H9 (cell line): ENCODE data around the gene SLC16A14. TPM values are rescaled to one million over a fixed set of nuclear protein-coding genes. Genes with fewer than 3 reads are reported as not detected.

Experiments
- DNase-seq: peaks from one replicate; pipeline ENCODE4 v3.0.0-alpha.2; 2017
- H2AFZ ChIP-seq: one replicate; pipeline ENCODE4 v1.6.1; 2013; ENCODE audit warnings: mild to moderate bottlenecking, low read length, control low read depth, moderate library complexity
- H2AK5ac ChIP-seq: 2 replicates; pipeline ENCODE4 v1.6.1; 2013; ENCODE audit warnings: low read length, control low read depth, mixed read lengths; ENCODE audit not compliant: insufficient read length
- H2BK120ac ChIP-seq: one replicate; pipeline ENCODE4 v1.6.1; 2013; ENCODE audit warnings: low read depth, mild to moderate bottlenecking, low read length, control low read depth, inconsistent platforms; ENCODE audit not compliant: poor library complexity, severe bottlenecking
- H2BK12ac ChIP-seq: 2 replicates; pipeline ENCODE4 v1.6.1; 2013; ENCODE audit warnings: low read length, control low read depth, mixed read lengths, low read depth; ENCODE audit not compliant: insufficient read length
- H2BK15ac ChIP-seq: 2 replicates; pipeline ENCODE4 v1.6.1; 2013; ENCODE audit warnings: low read depth, low read length, control low read depth
- H2BK20ac ChIP-seq: one replicate; pipeline ENCODE4 v1.6.1; 2013; ENCODE audit warnings: low read depth, mild to moderate bottlenecking, low read length, control low read depth, inconsistent platforms; ENCODE audit not compliant: poor library complexity, severe bottlenecking
- H2BK5ac ChIP-seq: 2 replicates; pipeline ENCODE4 v1.6.1; 2013; ENCODE audit warnings: low read length, control low read depth, mixed read lengths; ENCODE audit not compliant: insufficient read length
- H3K14ac ChIP-seq: 2 replicates; pipeline ENCODE4 v1.6.1; 2013; ENCODE audit warnings: low read length, control low read depth; ENCODE audit not compliant: insufficient read depth
- H3K18ac ChIP-seq: 2 replicates; pipeline ENCODE4 v1.6.1; 2013; ENCODE audit warnings: low read depth, mild to moderate bottlenecking, mixed read lengths, low read length, control low read depth; ENCODE audit not compliant: insufficient read length
- H3K23ac ChIP-seq: 2 replicates; pipeline ENCODE4 v1.6.1; 2013; ENCODE audit warnings: low read length, control low read depth, mixed read lengths, low read depth; ENCODE audit not compliant: insufficient read length
- H3K23me2 ChIP-seq: 2 replicates; pipeline ENCODE4 v1.6.1; 2013; ENCODE audit warnings: low read depth, mild to moderate bottlenecking, mixed read lengths, low read length, control low read depth; ENCODE audit not compliant: insufficient read length, poor library complexity, severe bottlenecking
- H3K27ac ChIP-seq: 2 replicates; pipeline ENCODE4 v1.5.1; 2013; ENCODE audit warnings: low read length, control low read depth, mixed read lengths, low read depth; ENCODE audit not compliant: insufficient read length
- H3K27me3 ChIP-seq: 2 replicates; pipeline ENCODE4 v1.6.1; 2013; ENCODE audit warnings: low read length, control low read depth, inconsistent platforms; ENCODE audit not compliant: insufficient read depth
- H3K4ac ChIP-seq: 2 replicates; pipeline ENCODE4 v1.6.1; 2013; ENCODE audit warnings: low read depth, mild to moderate bottlenecking, control low read depth, inconsistent platforms, low read length, moderate library complexity
- H3K4me1 ChIP-seq: 2 replicates; pipeline ENCODE4 v1.6.1; 2013; ENCODE audit warnings: low read length, control low read depth, inconsistent platforms; ENCODE audit not compliant: insufficient read depth
- H3K4me2 ChIP-seq: 2 replicates; pipeline ENCODE4 v1.6.1; 2013; ENCODE audit warnings: low read length, control low read depth, mixed read lengths; ENCODE audit not compliant: insufficient read length, insufficient read depth
- H3K56ac ChIP-seq: 2 replicates; pipeline ENCODE4 v1.6.1; 2013; ENCODE audit warnings: low read depth, mild to moderate bottlenecking, mixed read lengths, low read length, control low read depth; ENCODE audit not compliant: insufficient read length
- H3K79me1 ChIP-seq: 2 replicates; pipeline ENCODE4 v1.6.1; 2013; ENCODE audit warnings: low read depth, mild to moderate bottlenecking, moderate library complexity, low read length, control low read depth, inconsistent platforms; ENCODE audit not compliant: insufficient read depth, poor library complexity, severe bottlenecking
- H3K79me2 ChIP-seq: 2 replicates; pipeline ENCODE4 v1.6.1; 2013; ENCODE audit warnings: low read length, control low read depth, inconsistent platforms; ENCODE audit not compliant: insufficient read depth
- H3K9ac ChIP-seq: 2 replicates; pipeline ENCODE4 v1.6.1; 2013; ENCODE audit warnings: low read length, control low read depth, mixed read lengths; ENCODE audit not compliant: insufficient read length; ENCODE audit errors: extremely low read depth
- H3K9me3 ChIP-seq: one replicate; pipeline ENCODE4 v1.6.1; 2013; ENCODE audit warnings: low read depth, low read length, inconsistent platforms; ENCODE audit not compliant: control insufficient read depth
- H3T11ph ChIP-seq: one replicate; pipeline ENCODE4 v1.6.1; 2013; ENCODE audit warnings: mild to moderate bottlenecking, low read length, control low read depth, inconsistent platforms
- H4K20me1 ChIP-seq: one replicate; pipeline ENCODE4 v1.6.1; 2013; ENCODE audit not compliant: control insufficient read depth, insufficient read length, insufficient read depth
- H4K5ac ChIP-seq: 2 replicates; pipeline ENCODE4 v1.6.1; 2013; ENCODE audit warnings: low read depth, mild to moderate bottlenecking, mixed read lengths, low read length, control low read depth; ENCODE audit not compliant: insufficient read length
- H4K8ac ChIP-seq: replicated peaks from 2 replicates; pipeline ENCODE4 v1.6.1; 2013; ENCODE audit warnings: low read length, control low read depth, mixed read lengths, low read depth; ENCODE audit not compliant: insufficient read length
- H4K91ac ChIP-seq: 2 replicates; pipeline ENCODE4 v1.6.1; 2013; ENCODE audit warnings: low read depth, mild to moderate bottlenecking, moderate library complexity, mixed read lengths, low read length, control low read depth; ENCODE audit not compliant: insufficient read length
- H3K27ac Mint-ChIP-seq, 3 experiments: 2 replicates in 2 of 3; 3 replicates in 1 of 3; pipeline ENCODE4 v1.8.0; 2020 to 2021; ENCODE audit warnings: mixed read lengths in 3 of 3, mild to moderate bottlenecking in 1 of 3, moderate library complexity in 1 of 3
- H3K27me3 Mint-ChIP-seq: 2 replicates; pipeline ENCODE4 v1.8.0; 2021; ENCODE audit warnings: low read depth, mild to moderate bottlenecking, moderate library complexity, mixed read lengths
- H3K36me3 Mint-ChIP-seq, 3 experiments: 2 replicates in 2 of 3; 3 replicates in 1 of 3; pipeline ENCODE4 v1.8.0; 2020 to 2021; ENCODE audit warnings: low read depth in 3 of 3, mixed read lengths in 3 of 3; ENCODE audit not compliant: insufficient read depth in 1 of 3
- H3K4me1 Mint-ChIP-seq, 2 experiments: 2 replicates each; pipeline ENCODE4 v1.8.0; 2020; ENCODE audit warnings: mixed read lengths in 2 of 2
- H3K4me3 Mint-ChIP-seq, 2 experiments: 2 replicates in 1 of 2; 3 replicates in 1 of 2; pipeline ENCODE4 v1.8.0; 2020 to 2021; ENCODE audit warnings: mild to moderate bottlenecking in 2 of 2, mixed read lengths in 2 of 2, moderate library complexity in 1 of 2
- H3K9me3 Mint-ChIP-seq, 2 experiments: 2 replicates in 1 of 2; 3 replicates in 1 of 2; pipeline ENCODE4 v1.8.0; 2020; ENCODE audit warnings: mild to moderate bottlenecking in 2 of 2, mixed read lengths in 2 of 2, moderate library complexity in 1 of 2
- WGBS: extraction: QIAGEN DNeasy Blood & Tissue Kit; methylation state at CpG from one replicate; pipeline ENCODE4 v1.1.7; 2013; ENCODE audit warnings: missing lambda C conversion rate, low lambda C conversion rate, mixed read lengths; ENCODE audit not compliant: insufficient read length; ENCODE audit errors: extremely low coverage; 5-methylcytosine and 5-hydroxymethylcytosine counted together
- total RNA-seq: library from RNA; stranded (reverse); gene quantifications from 2 replicates; pipeline ENCODE4 v1.2.1, GENCODE V29; 2021
- TF ChIP-seq, protein P1 (sequence below): fragments of 200-600 bp; sonication (generic); conservative IDR thresholded peaks from 3 replicates; pipeline ENCODE4 v1.8.0; 2021; ENCODE audit warnings: antibody characterized with exemption, mild to moderate bottlenecking

Gene SLC16A14
- total RNA-seq, 1 experiment from 2014 or later: 0.61 TPM

DNA sequence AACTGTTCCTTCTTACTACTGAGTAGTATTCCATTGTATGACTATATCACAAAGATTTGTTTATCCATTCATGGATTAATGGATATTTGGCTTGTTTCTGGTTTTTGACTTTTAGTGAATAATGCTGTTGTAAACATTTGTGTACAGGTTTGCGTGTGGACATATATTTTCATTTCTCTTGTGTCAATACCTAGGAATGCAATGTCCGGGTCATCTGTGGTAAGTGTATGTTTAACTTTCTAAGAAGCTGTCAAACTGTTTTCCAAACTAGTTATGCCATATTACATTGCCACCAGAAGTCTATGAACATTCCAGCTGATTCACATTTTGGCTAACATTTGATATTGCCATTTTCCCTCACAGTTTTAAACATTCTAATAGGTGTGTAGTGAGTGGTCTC lies 29.1 kb upstream of the SLC16A14 start:
- Histone ChIP-seq H2BK5ac (no peak overlapping the region), H3K56ac (no peak overlapping the region), H3K23ac (no peak overlapping the region), H4K5ac (no peak overlapping the region), H3K27ac (no peak overlapping the region), H3K27me3 (no peaks in the 10 kb centered on the region), H3K79me2 (no peaks in the 10 kb centered on the region), H3K4me1 (no peaks in the 10 kb centered on the region), H2BK15ac (no peak overlapping the region), H3K4ac (no peak overlapping the region), H4K8ac (no peak overlapping the region), H3K79me1 (no peaks in the 10 kb centered on the region), H2AFZ (no peak overlapping the region), H2BK120ac (no peak overlapping the region), H2BK20ac (no peak overlapping the region), H3K23me2 (no peaks in the 10 kb centered on the region), H2AK5ac (no peak overlapping the region), H3K18ac (no peak overlapping the region), H3T11ph (no peak overlapping the region), H4K20me1 (no peaks in the 10 kb centered on the region), H3K9ac (no peak overlapping the region), H3K14ac (no peak overlapping the region), H3K9me3 (no peaks in the 10 kb centered on the region), H3K4me2 (no peak overlapping the region), H4K91ac (no peak overlapping the region), H2BK12ac (no peak overlapping the region)
- H3K27me3 Mint-ChIP-seq: no peaks in the 10 kb centered on the region; the same call in 1 of the 2 replicates
- WGBS: no CpG with 5 or more reads among the region's 2 CpGs
- H3K36me3 Mint-ChIP-seq: peaks cover 0 to 3% (median 0%) of the 10 kb centered on the region in 3 experiments; a peak in 3 of 7 replicates
- TF ChIP-seq, protein P1, sequence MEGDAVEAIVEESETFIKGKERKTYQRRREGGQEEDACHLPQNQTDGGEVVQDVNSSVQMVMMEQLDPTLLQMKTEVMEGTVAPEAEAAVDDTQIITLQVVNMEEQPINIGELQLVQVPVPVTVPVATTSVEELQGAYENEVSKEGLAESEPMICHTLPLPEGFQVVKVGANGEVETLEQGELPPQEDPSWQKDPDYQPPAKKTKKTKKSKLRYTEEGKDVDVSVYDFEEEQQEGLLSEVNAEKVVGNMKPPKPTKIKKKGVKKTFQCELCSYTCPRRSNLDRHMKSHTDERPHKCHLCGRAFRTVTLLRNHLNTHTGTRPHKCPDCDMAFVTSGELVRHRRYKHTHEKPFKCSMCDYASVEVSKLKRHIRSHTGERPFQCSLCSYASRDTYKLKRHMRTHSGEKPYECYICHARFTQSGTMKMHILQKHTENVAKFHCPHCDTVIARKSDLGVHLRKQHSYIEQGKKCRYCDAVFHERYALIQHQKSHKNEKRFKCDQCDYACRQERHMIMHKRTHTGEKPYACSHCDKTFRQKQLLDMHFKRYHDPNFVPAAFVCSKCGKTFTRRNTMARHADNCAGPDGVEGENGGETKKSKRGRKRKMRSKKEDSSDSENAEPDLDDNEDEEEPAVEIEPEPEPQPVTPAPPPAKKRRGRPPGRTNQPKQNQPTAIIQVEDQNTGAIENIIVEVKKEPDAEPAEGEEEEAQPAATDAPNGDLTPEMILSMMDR: no peak
- peaks cover 17 to 18% of the 10 kb centered on the region in 2 experiments for H3K9me3 Mint-ChIP-seq
- DNase-seq: no peak
- H3K4me1 Mint-ChIP-seq: no peaks in the 10 kb centered on the region
- no peak overlapping the region for H3K4me3 Mint-ChIP-seq
- H3K27ac Mint-ChIP-seq: no peak overlapping the region
